Erythroblast (primary cell): ENCODE results near the gene EXOC6.

Source experiments
- GATA1 ChIP-seq: IDR thresholded peaks from 2 replicates; pipeline ENCODE4 v1.6.1; 2011; ENCODE audit warnings: low read depth, mild to moderate bottlenecking, control low read depth, low read length, moderate library complexity
- POLR2A ChIP-seq: IDR thresholded peaks from 2 replicates; pipeline ENCODE4 v1.6.1; 2011; ENCODE audit warnings: mild to moderate bottlenecking, low read length

DNA sequence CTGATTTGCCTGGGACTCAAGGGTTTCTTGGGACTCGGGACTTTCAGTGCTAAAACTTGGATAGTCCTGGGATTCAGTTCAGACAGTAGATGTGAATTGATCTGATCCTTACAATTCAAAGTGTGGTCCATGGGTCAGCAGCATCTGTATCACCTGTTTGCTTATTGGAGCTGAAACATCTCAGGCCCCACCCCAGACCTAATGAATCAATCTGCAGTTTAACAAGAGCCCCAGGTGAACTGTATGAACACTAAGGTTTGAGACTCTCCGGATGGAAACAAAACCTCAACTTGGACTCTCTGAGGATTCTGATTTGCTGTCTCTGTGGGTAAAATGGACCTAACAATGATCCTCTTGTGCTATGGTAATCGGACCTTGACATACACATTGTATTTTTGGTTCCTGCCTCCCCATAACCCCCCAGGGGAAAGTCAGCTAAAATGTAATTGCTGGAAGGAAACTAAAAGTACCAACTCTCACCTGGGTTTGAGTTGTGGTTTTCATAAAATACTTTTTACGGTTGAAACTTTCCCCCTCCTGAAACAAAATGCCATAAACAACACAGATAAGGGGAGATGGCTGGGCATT lies 237.0 kb downstream of the EXOC6 start:
- TF ChIP-seq POLR2A, result no peak
- TF ChIP-seq GATA1, result no peak
